Thymus (tissue), 11 donors: ENCODE data around the gene TRPC4. TPM values are rescaled to one million over a fixed set of nuclear protein-coding genes. Genes with fewer than 3 reads are reported as not detected.

ENCODE experiments used
- DNase-seq, 9 donors: peaks; one replicate each; pipeline ENCODE4 v3.0.0-alpha.2; 2013; ENCODE audit warnings: low spot score in 9 of 9, low read depth in 6 of 9, missing footprints in 1 of 9
- H3K27ac ChIP-seq, 2 donors: one replicate each; pipeline ENCODE4 v1.5.1; 2013; ENCODE audit warnings: control low read depth in 1 of 2, low read depth in 1 of 2, low read length in 1 of 2, mild to moderate bottlenecking in 1 of 2, moderate library complexity in 1 of 2
- H3K27me3 ChIP-seq, 2 donors: one replicate each; pipeline ENCODE4 v1.5.1; 2013; ENCODE audit warnings: low read length in 1 of 2; ENCODE audit not compliant: control insufficient read depth in 2 of 2, insufficient read depth in 1 of 2
- H3K36me3 ChIP-seq, 2 donors: one replicate each; pipeline ENCODE4 v1.5.1; 2013; ENCODE audit warnings: low read length in 1 of 2, mild to moderate bottlenecking in 1 of 2, moderate library complexity in 1 of 2; ENCODE audit not compliant: control insufficient read depth in 2 of 2, insufficient read depth in 2 of 2
- H3K4me1 ChIP-seq, 2 donors: one replicate each; pipeline ENCODE4 v1.5.1; 2013; ENCODE audit warnings: low read length in 2 of 2; ENCODE audit not compliant: control insufficient read depth in 2 of 2, insufficient read depth in 2 of 2
- H3K4me3 ChIP-seq, 2 donors: one replicate each; pipeline ENCODE4 v1.5.1; 2013; ENCODE audit warnings: low read length in 2 of 2, control low read depth in 1 of 2, mild to moderate bottlenecking in 1 of 2
- H3K9me3 ChIP-seq, 2 donors: one replicate each; pipeline ENCODE4 v1.5.1; 2013; ENCODE audit warnings: low read length in 1 of 2, mild to moderate bottlenecking in 1 of 2; ENCODE audit not compliant: control insufficient read depth in 2 of 2, insufficient read depth in 1 of 2
- WGBS: extraction: QIAGEN DNeasy Blood & Tissue Kit; methylation state at CpG from one replicate; pipeline ENCODE4 v1.1.7; 2013; 5-methylcytosine and 5-hydroxymethylcytosine counted together
- polyA plus RNA-seq: library from polyadenylated mRNA; stranded (reverse); fragments of 200-250 nt; gene quantifications from one replicate; pipeline ENCODE4 v1.2.3, GENCODE V29; 2013
- total RNA-seq: library from RNA; stranded (reverse); fragments of 120-200 nt; gene quantifications from one replicate; pipeline ENCODE4 v1.2.4, GENCODE V29; 2013
- donor health status: healthy.

TRPC4 gene
- total and polyA plus RNA-seq, 2 donors = 0.14 to 0.19 TPM

DNA sequence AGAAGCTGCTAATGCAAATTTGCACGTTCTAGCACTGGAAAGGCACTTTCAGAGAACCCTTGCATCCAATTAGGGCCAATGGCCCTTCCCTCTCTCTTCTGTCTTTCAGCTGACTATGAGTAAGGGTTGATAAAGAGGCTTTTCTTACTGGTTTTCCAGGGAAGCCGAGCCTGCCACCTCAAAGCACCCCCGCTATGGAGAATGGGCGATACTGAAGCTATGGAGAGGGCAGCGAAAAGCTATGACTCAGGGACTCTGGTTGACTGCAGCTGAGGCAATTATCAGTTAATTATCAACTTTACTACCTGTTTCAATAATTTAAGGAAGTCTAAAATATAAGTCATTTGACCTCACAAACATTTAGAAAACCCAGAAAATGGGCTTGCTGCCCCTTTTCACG is 115.8 kb downstream of the TRPC4 start:
- 86% methylated on average over 6 of the region's 6 CpGs for WGBS
- Histone ChIP-seq H3K4me3 (no peak overlapping the region), H3K27me3 (no peaks in the 10 kb centered on the region), H3K27ac (no peak overlapping the region), H3K4me1 (no peaks in the 10 kb centered on the region), H3K9me3 (no peaks in the 10 kb centered on the region), H3K36me3 (no peaks in the 10 kb centered on the region)
- DNase-seq = no peak

DNA sequence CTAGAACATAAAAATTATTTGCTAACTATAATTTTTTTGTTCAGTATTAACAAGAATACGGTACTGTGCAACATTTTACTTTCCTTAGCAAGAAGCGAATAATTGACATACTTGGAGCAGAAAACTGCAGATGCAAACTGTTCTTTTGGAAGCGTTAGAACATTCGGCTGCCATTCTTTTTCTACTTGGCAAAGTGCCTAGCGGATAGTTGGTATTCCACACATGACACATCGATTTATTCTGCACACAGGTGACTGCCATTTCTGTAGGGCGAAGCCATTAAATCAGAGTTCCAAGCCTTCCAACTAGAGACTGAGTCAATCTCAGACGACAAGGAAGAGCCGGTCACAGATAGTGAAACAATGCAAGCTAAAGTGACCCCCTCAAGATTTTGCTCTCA is 117.4 kb downstream of the TRPC4 start:
- DNase-seq = no peak
- H3K9me3 ChIP-seq = no peaks in the 10 kb centered on the region
- 93% methylated on average over 9 of the region's 9 CpGs for WGBS
- H3K36me3 ChIP-seq = no peaks in the 10 kb centered on the region
- no peaks in the 10 kb centered on the region for H3K4me1 ChIP-seq
- no peak overlapping the region for H3K27ac ChIP-seq
- no peaks in the 10 kb centered on the region for H3K27me3 ChIP-seq
- H3K4me3 ChIP-seq = no peak overlapping the region

GRCh38 chr13:37751025-37751424 is 118.5 kb downstream of the TRPC4 start:
- H3K9me3 ChIP-seq = no peaks in the 10 kb centered on the region
- H3K36me3 ChIP-seq = no peaks in the 10 kb centered on the region
- H3K4me1 ChIP-seq = no peaks in the 10 kb centered on the region
- H3K4me3 ChIP-seq = no peak overlapping the region
- WGBS = 91% methylated on average over 9 of the region's 9 CpGs
- no peaks in the 10 kb centered on the region for H3K27me3 ChIP-seq
- no peak overlapping the region for H3K27ac ChIP-seq
- no peak for DNase-seq

DNA sequence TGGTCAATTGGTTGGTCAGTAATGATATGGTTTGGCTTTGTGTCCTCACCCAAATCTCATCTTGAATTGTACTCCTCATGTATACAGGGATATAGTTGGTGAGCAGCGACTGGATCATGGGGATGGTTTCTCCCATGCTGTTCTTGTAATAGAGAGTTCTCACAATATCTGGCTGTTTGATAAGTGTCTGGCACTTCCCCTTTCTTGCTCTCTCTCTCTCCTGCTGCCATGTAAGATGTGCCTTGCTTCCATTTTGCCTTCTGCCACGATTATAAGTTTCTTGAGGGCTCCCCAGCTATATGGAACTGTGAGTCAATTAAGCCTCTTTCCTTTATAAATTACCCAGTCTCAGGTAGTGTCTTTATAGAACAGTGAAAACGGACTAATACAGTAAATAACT is 120.7 kb downstream of the TRPC4 start:
- no peak overlapping the region for H3K4me3 ChIP-seq
- 88% methylated on average over 3 of the region's 3 CpGs for WGBS
- no peaks in the 10 kb centered on the region for H3K27me3 ChIP-seq
- DNase-seq = no peak
- H3K4me1 ChIP-seq = no peaks in the 10 kb centered on the region
- no peaks in the 10 kb centered on the region for H3K9me3 ChIP-seq
- no peaks in the 10 kb centered on the region for H3K36me3 ChIP-seq
- no peak overlapping the region for H3K27ac ChIP-seq

GRCh38 chr13:37747071-37747612 is 122.4 kb downstream of the TRPC4 start:
- no peak for DNase-seq
- no peaks in the 10 kb centered on the region for H3K36me3 ChIP-seq
- H3K4me3 ChIP-seq = no peak overlapping the region
- H3K27me3 ChIP-seq = no peaks in the 10 kb centered on the region
- 76% methylated on average over 5 of the region's 5 CpGs for WGBS
- no peak overlapping the region for H3K27ac ChIP-seq
- H3K9me3 ChIP-seq = no peaks in the 10 kb centered on the region
- no peaks in the 10 kb centered on the region for H3K4me1 ChIP-seq

DNA sequence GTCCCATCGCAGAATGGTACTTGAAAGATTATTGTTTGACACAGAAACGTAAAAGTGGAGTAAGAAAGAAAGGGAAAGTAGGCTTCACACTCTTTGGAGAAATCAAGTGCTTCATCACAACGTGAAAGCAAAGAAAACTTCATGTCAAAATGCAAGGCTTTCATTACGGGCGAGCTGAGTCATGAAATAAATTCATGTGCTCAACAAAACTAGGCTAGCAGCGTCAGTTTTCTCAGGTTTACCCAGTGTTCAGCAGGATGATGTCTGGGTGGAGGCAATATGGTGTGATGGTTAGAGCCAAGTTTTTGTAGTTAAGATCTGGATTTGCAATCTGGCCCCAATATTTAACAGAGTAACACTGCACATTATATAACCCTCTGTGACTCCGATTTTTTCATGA is 128.0 kb downstream of the TRPC4 start:
- WGBS = 86% methylated on average over 7 of the region's 7 CpGs
- Histone ChIP-seq H3K4me1 (no peaks in the 10 kb centered on the region), H3K4me3 (no peak overlapping the region), H3K27me3 (no peaks in the 10 kb centered on the region), H3K36me3 (no peaks in the 10 kb centered on the region), H3K27ac (no peak overlapping the region), H3K9me3 (no peaks in the 10 kb centered on the region)
- DNase-seq = no peak

- Histone ChIP-seq H3K9me3 (no peaks in the 10 kb centered on the region), H3K27ac (no peak overlapping the region), H3K27me3 (no peaks in the 10 kb centered on the region), H3K4me3 (no peak overlapping the region), H3K36me3 (no peaks in the 10 kb centered on the region), H3K4me1 (no peaks in the 10 kb centered on the region)
- DNase-seq = no peak
- WGBS = 95% methylated on average over 3 of the region's 3 CpGs
Measured at GRCh38 chr13:37736045-37736444, 133.5 kb downstream of the TRPC4 start.

DNA sequence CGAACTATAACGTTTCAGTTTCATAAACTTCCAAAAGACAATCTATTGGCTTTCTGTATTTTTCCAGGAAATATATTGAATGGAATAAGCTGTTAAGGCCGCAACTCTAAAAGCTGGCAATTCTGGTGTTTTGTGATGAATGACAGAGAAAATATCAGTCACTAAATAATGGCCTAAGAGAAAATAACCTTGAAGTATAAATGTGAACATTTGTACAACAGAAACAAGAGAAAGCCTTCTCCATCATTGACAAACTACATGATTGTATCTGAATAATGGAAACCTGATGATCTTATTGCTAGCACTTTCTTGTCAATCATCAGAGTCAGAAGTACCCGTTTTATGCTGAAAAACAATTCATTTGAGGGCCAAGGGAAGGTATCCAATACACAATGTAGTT is 134.3 kb downstream of the TRPC4 start:
- Histone ChIP-seq H3K4me1 (no peaks in the 10 kb centered on the region), H3K36me3 (no peaks in the 10 kb centered on the region), H3K9me3 (no peaks in the 10 kb centered on the region), H3K27me3 (no peaks in the 10 kb centered on the region), H3K27ac (no peak overlapping the region), H3K4me3 (no peak overlapping the region)
- WGBS = 84% methylated on average over 4 of the region's 4 CpGs
- no peak for DNase-seq

- H3K27me3 ChIP-seq = no peaks in the 10 kb centered on the region
- WGBS = 95% methylated on average over 4 of the region's 4 CpGs
- H3K4me1 ChIP-seq = no peaks in the 10 kb centered on the region
- H3K36me3 ChIP-seq = no peaks in the 10 kb centered on the region
- H3K4me3 ChIP-seq = no peak overlapping the region
- DNase-seq = no peak
- H3K9me3 ChIP-seq = no peaks in the 10 kb centered on the region
- H3K27ac ChIP-seq = no peak overlapping the region
Measured at GRCh38 chr13:37729876-37730275, 139.7 kb downstream of the TRPC4 start.
